ENCODE data around the gene DYNLT2B.

DNA sequence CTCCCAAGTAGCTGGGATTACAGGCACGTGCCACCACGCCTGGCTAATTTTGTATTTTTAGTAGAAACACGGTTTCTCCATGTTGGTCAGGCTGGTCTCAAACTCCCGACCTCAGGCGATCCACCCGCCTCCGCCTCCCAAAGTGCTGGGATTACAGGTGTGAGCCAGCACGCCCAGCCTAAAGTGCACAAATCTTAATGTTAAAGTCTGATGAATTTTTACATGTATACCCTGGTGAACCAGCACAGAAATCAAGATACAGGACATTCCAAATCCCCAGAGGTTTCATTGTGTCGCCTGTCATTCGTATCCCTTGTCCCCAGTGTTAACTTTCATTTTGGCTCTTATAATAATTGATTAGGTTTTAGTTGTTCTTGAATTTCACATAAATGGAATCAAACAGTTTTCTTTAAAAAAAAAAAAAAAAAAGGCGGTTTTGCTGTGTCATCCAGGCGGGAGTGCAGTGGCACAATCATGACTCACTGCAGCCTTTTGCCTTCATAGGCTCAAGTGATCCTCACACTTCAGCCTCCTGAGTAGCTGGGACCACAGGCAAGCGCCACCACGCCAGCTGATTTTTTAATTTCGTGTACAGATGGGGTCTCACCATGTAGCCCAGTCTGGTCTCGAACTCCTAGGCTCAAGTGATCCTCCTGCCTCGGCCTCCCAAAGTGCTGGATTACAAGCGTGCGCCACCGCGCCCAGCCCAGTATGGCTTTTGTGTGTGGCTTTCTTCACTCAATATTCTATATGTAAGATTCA lies 21.6 kb upstream of the DYNLT2B start:
- TF ChIP-seq, protein P1, sequence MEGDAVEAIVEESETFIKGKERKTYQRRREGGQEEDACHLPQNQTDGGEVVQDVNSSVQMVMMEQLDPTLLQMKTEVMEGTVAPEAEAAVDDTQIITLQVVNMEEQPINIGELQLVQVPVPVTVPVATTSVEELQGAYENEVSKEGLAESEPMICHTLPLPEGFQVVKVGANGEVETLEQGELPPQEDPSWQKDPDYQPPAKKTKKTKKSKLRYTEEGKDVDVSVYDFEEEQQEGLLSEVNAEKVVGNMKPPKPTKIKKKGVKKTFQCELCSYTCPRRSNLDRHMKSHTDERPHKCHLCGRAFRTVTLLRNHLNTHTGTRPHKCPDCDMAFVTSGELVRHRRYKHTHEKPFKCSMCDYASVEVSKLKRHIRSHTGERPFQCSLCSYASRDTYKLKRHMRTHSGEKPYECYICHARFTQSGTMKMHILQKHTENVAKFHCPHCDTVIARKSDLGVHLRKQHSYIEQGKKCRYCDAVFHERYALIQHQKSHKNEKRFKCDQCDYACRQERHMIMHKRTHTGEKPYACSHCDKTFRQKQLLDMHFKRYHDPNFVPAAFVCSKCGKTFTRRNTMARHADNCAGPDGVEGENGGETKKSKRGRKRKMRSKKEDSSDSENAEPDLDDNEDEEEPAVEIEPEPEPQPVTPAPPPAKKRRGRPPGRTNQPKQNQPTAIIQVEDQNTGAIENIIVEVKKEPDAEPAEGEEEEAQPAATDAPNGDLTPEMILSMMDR (conservative IDR thresholded peaks at IDR 0.05 in 1 of 2, IDR thresholded peaks at IDR 0.05 in 1 of 2; ENCODE audit: low read depth in 1 of 2, low read length in 2 of 2): no peak
- no peak for TF ChIP-seq EZH2 (IDR thresholded peaks at IDR 0.05; ENCODE audit: low read length, missing control alignments)
